HepG2 (cell line): Measurements from ENCODE around the gene ZSWIM2.

Experiments used
- ATF3 ChIP-seq: sonication (generic); formaldehyde crosslinking; IDR thresholded peaks from 2 replicates; pipeline ENCODE4 v1.4.0; 2020; ENCODE audit warnings: missing genetic modification reagents
- BHLHE40 ChIP-seq: IDR thresholded peaks from 2 replicates; pipeline ENCODE4 v1.6.1; 2011; ENCODE audit warnings: low read length, improper control_type of control experiment
- CREB1 ChIP-seq, 2 experiments: fragments of 450-650 bp in 1 of 2; IDR thresholded peaks; 2 replicates each; pipeline ENCODE4 v1.6.1; 2016 to 2017; ENCODE audit warnings: control low read depth in 1 of 2, mild to moderate bottlenecking in 1 of 2, missing compliant biosample characterization in 1 of 2, missing genetic modification characterization in 1 of 2
- NFE2L1 ChIP-seq: sonication (generic); formaldehyde crosslinking; IDR thresholded peaks from 2 replicates; pipeline ENCODE4 v1.4.0; 2020; ENCODE audit warnings: missing genetic modification reagents, mild to moderate bottlenecking, borderline replicate concordance
- NFYB ChIP-seq: sonication (generic); formaldehyde crosslinking; IDR thresholded peaks from 2 replicates; pipeline ENCODE4 v1.4.0; 2020; ENCODE audit warnings: missing genetic modification reagents
- NR3C1 ChIP-seq: sonication (generic); formaldehyde crosslinking; IDR thresholded peaks from 2 replicates; pipeline ENCODE4 v1.4.0; 2020; ENCODE audit warnings: missing genetic modification reagents
- POLR2A ChIP-seq, 2 experiments: IDR thresholded peaks; 2 replicates each; pipeline ENCODE4 v1.6.1; 2011; ENCODE audit warnings: low read depth in 2 of 2, low read length in 2 of 2, mild to moderate bottlenecking in 1 of 2, moderate library complexity in 1 of 2; ENCODE audit not compliant: insufficient read depth in 1 of 2
- TBP ChIP-seq: sonication (generic); formaldehyde crosslinking; IDR thresholded peaks from 2 replicates; pipeline ENCODE4 v1.5.0; 2020; ENCODE audit warnings: missing genetic modification reagents
- ZBTB42 ChIP-seq: sonication (generic); formaldehyde crosslinking; IDR thresholded peaks from 2 replicates; pipeline ENCODE4 v1.5.0; 2020; ENCODE audit warnings: mild to moderate bottlenecking, missing genetic modification reagents
- ZNF17 ChIP-seq: sonication (generic); formaldehyde crosslinking; IDR thresholded peaks from 2 replicates; pipeline ENCODE4 v1.5.0; 2020; ENCODE audit warnings: mild to moderate bottlenecking, missing genetic modification reagents
- ZNF850 ChIP-seq: sonication (generic); formaldehyde crosslinking; conservative IDR thresholded peaks from 2 replicates; pipeline ENCODE4 v1.9.0; 2021; ENCODE audit warnings: mild to moderate bottlenecking, missing genetic modification reagents
- ZNF879 ChIP-seq: sonication (generic); formaldehyde crosslinking; IDR thresholded peaks from 2 replicates; pipeline ENCODE4 v1.8.1; 2023; ENCODE audit warnings: missing genetic modification reagents

GRCh38 chr2:186852508-186852907 lies 3.5 kb upstream of the ZSWIM2 start:
- no peak for TF ChIP-seq ZNF879
- TF ChIP-seq ZBTB42 (CRISPR knock-in tag) = no peak
- no peak for TF ChIP-seq ZNF17 (CRISPR knock-in tag)
- TF ChIP-seq NR3C1 (CRISPR knock-in tag) = no peak
- TF ChIP-seq ZNF850 (CRISPR knock-in tag) = no peak
- no peak for TF ChIP-seq CREB1 (IDR thresholded peaks at IDR 0.05)
- no peak for TF ChIP-seq CREB1 (CRISPR knock-in tag; IDR thresholded peaks at IDR 0.05)
- no peak for TF ChIP-seq POLR2A (IDR thresholded peaks at IDR 0.05; ENCODE audit: insufficient read depth in 1 of 2, low read depth in 2 of 2, low read length in 2 of 2)
- no peak for TF ChIP-seq NFE2L1 (CRISPR knock-in tag)
- TF ChIP-seq BHLHE40 = no peak
- no peak for TF ChIP-seq ATF3 (CRISPR knock-in tag)
- no peak for TF ChIP-seq NFYB (CRISPR knock-in tag)
- no peak for TF ChIP-seq TBP (CRISPR knock-in tag)
